ENCODE results near the gene VOPP1.
"Not testable (repeated sequence)": the region's sequence is repeated elsewhere in the genome, so short reads cannot be mapped to it uniquely, and the experiment has no call there.

VOPP1 gene

GRCh38 chr7:55514546-55515265, 57.6 kb downstream of the VOPP1 start:
- DNase-seq (ENCODE audit: extremely low read depth, low read depth): no peak
- TF ChIP-seq, protein P1, sequence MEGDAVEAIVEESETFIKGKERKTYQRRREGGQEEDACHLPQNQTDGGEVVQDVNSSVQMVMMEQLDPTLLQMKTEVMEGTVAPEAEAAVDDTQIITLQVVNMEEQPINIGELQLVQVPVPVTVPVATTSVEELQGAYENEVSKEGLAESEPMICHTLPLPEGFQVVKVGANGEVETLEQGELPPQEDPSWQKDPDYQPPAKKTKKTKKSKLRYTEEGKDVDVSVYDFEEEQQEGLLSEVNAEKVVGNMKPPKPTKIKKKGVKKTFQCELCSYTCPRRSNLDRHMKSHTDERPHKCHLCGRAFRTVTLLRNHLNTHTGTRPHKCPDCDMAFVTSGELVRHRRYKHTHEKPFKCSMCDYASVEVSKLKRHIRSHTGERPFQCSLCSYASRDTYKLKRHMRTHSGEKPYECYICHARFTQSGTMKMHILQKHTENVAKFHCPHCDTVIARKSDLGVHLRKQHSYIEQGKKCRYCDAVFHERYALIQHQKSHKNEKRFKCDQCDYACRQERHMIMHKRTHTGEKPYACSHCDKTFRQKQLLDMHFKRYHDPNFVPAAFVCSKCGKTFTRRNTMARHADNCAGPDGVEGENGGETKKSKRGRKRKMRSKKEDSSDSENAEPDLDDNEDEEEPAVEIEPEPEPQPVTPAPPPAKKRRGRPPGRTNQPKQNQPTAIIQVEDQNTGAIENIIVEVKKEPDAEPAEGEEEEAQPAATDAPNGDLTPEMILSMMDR (IDR thresholded peaks at IDR 0.05; ENCODE audit: low read depth, low read length): no peak

DNA sequence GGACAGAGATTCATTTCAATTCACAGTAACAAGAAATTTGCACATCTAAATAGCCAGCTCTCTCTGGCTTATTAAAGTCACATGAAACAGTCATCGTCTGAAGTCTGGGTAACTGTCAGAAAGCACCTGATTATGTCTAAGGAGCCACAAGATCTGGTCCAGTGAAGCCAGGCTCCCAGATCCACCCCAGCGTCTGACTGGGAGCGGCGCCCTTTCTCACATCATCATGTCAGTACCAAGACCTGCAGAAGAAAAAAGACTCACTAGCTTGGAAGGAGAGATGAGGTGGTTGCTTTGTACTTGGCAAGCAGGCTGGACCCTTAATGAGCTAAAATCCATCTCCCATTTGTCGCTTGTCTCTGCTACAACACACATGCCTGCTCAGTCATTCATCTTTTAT, 58.4 kb downstream of the VOPP1 start:
- TF ChIP-seq, protein P1 (IDR thresholded peaks at IDR 0.05; ENCODE audit: low read depth, low read length): no peak
- no peak for DNase-seq (ENCODE audit: extremely low read depth, low read depth)

DNA sequence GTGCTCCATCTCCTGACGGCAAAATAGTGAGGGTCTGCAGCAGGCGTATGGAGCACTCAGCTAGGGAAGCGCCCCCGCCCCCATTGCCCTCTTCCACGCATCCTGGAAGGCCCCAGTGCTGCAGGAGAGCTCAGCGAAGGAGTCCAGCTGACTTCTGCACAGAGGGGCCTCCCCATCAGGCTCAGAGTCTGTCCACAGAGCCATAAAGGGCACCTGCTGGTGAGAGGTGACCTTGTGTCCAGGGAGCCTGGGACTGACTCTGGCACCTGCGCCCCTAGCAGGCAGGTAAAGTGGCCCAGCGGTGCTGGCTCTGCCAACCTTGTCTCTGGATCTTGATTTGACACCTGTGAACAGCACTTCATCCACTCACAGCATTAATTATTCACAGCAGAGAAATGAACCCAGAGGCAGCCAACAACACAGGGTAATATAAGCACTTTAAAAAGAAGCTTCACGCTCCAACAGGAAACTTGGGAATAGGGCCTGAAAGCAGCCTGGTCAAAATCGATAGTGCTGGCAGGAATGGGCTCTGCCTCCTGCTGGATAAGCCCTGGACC, 59.6 kb downstream of the VOPP1 start:
- TF ChIP-seq, protein P1 (IDR thresholded peaks at IDR 0.05; ENCODE audit: low read depth, low read length): no peak
- DNase-seq (ENCODE audit: extremely low read depth, low read depth): no peak

- TF ChIP-seq, protein P1 (IDR thresholded peaks at IDR 0.05; ENCODE audit: low read depth, low read length): no peak
- DNase-seq (ENCODE audit: extremely low read depth, low read depth): no peak
These were observed 61.7 kb downstream of the VOPP1 start for GRCh38 chr7:55510621-55511020.

- not testable (repeated sequence) for DNase-seq (ENCODE audit: extremely low read depth, low read depth)
These were observed 62.1 kb downstream of the VOPP1 start for GRCh38 chr7:55510206-55510605.

DNA sequence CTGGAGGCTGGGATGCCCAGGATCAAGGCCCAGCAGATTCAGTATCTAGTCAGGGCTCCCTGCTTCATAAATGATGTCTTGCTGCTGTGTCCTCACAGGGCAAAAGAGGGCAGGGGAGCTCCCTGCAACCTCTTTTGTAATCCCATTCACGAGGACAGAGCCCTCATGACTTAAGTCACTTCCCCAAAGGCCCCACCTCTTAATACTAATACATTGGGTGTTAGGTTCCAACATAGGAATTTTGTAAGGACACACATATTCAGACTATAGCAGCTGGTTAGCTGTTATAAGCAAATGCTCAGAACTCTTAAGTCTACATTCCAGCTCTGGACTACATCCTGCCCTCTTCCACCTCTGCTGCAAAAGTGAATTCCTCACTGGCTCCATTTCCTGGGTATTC, 63.0 kb downstream of the VOPP1 start:
- DNase-seq (ENCODE audit: extremely low read depth, low read depth): no peak
- TF ChIP-seq, protein P1 (IDR thresholded peaks at IDR 0.05; ENCODE audit: low read depth, low read length): no peak

DNA sequence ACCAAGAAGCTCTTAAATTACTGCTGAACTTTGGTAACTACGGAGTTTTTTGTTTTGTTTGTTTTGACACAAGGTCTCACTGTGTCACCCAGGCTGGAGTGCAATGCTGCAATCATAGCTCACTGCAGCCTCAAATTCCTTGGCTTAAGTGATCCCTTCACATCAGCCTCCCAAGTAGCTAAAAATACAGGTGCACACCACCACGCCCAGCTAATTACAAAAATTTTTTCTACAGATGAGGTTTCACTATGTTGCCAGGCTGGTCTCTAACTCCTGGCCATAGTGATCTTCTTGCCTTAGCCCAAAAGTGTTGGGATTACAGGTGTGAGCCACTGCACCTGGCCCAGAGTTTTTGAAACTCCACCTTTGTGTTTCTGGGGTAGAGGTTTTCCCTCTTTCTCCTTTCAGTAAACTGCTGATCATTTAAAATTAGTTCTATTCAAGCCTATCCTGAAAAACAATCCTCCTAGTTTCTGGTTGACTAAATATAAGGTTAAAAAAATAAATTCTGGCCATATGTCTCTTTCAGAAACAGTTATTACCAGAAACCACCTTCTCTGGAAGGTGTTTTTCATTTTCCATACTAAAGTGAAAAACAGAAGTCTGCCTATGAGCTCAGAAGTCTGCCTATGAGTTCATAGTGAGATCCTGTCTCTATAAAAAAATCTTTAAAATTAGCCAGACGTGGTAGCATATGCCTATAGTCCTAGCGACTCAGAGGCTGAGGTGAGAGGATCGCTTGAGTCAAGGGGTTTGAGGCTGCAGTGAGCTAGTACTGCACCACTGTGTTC, 63.9 kb downstream of the VOPP1 start:
- TF ChIP-seq, protein P1 (IDR thresholded peaks at IDR 0.05; ENCODE audit: low read depth, low read length): no peak
- DNase-seq (ENCODE audit: extremely low read depth, low read depth): no peak

Measured in AG09319 (cell line).